BLaER1 (cell line): ENCODE measurements around the gene KDM3A.

Experiments used
- H3K27ac ChIP-seq: shearing (Covaris generic); formaldehyde crosslinking; 2 replicates; pipeline ENCODE4 v1.8.1; 2022
- H3K27me3 ChIP-seq: shearing (Covaris generic); formaldehyde crosslinking; 2 replicates; pipeline ENCODE4 v1.8.1; 2022
- H3K36me3 ChIP-seq: shearing (Covaris generic); formaldehyde crosslinking; 2 replicates; pipeline ENCODE4 v1.8.1; 2022
- H3K4me1 ChIP-seq: shearing (Covaris generic); formaldehyde crosslinking; 2 replicates; pipeline ENCODE4 v1.8.1; 2022
- H3K4me2 ChIP-seq: shearing (Covaris generic); formaldehyde crosslinking; 2 replicates; pipeline ENCODE4 v1.8.1; 2022
- H3K4me3 ChIP-seq: shearing (Covaris generic); formaldehyde crosslinking; 2 replicates; pipeline ENCODE4 v1.8.1; 2022
- H3K9ac ChIP-seq: shearing (Covaris generic); formaldehyde crosslinking; 2 replicates; pipeline ENCODE4 v1.8.1; 2022
- H3K9me3 ChIP-seq: shearing (Covaris generic); formaldehyde crosslinking; 2 replicates; pipeline ENCODE4 v1.8.1; 2022
- H4K20me1 ChIP-seq: shearing (Covaris generic); formaldehyde crosslinking; 2 replicates; pipeline ENCODE4 v1.8.1; 2022
- Cebpa-rat ChIP-seq: shearing (Covaris generic); IDR thresholded peaks from 2 replicates; pipeline ENCODE4 v1.8.1; 2022

Gene KDM3A

GRCh38 chr2:86471637-86472036 is 30.5 kb downstream of the KDM3A start:
- no peaks in the 10 kb centered on the region for H3K27me3 ChIP-seq
- no peaks in the 10 kb centered on the region for H3K4me1 ChIP-seq
- H3K4me3 ChIP-seq = no peak overlapping the region
- TF ChIP-seq Cebpa-rat = no peak
- H4K20me1 ChIP-seq = peaks cover 44% of the 10 kb centered on the region
- peaks cover 94% of the 10 kb centered on the region for H3K36me3 ChIP-seq
- H3K9ac ChIP-seq = no peak overlapping the region
- no peak overlapping the region for H3K4me2 ChIP-seq
- no peak overlapping the region for H3K27ac ChIP-seq
- no peaks in the 10 kb centered on the region for H3K9me3 ChIP-seq

DNA sequence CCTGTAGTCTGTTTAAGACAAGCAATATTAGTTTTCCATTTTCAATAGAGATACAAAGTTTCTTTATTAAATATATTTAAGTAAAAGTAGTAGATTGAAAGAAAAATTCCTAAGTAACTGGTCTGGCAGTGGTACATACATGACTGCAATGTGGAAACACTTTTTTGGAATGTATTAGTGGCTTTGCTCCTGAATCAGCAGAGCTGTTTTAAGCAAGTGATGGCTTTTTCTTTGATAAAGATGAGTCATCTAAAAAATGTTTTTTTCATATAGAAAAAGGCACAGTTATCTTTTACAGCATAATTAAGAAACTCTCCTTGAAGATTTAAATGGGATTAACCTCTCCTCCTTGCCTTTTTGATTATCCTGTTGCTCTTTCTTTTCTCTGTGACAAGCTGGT is 34.9 kb downstream of the KDM3A start:
- H3K9me3 ChIP-seq = no peaks in the 10 kb centered on the region
- peaks cover 26% of the 10 kb centered on the region; the same call in 1 of the 2 replicates for H4K20me1 ChIP-seq
- H3K4me1 ChIP-seq = no peaks in the 10 kb centered on the region
- no peak overlapping the region for H3K9ac ChIP-seq
- TF ChIP-seq Cebpa-rat = no peak
- no peaks in the 10 kb centered on the region for H3K27me3 ChIP-seq
- H3K27ac ChIP-seq = no peak overlapping the region
- no peak overlapping the region for H3K4me3 ChIP-seq
- H3K4me2 ChIP-seq = no peak overlapping the region
- H3K36me3 ChIP-seq = peaks cover 97% of the 10 kb centered on the region

- Histone ChIP-seq H3K36me3 (peaks cover 99% of the 10 kb centered on the region), H3K27ac (no peak overlapping the region), H3K4me2 (no peak overlapping the region), H3K4me3 (no peak overlapping the region), H4K20me1 (peaks cover 26% of the 10 kb centered on the region; the same call in 1 of the 2 replicates), H3K9me3 (no peaks in the 10 kb centered on the region), H3K4me1 (no peaks in the 10 kb centered on the region), H3K27me3 (no peaks in the 10 kb centered on the region), H3K9ac (no peak overlapping the region)
- no peak for TF ChIP-seq Cebpa-rat
Observed at GRCh38 chr2:86476918-86477317, 35.7 kb downstream of the KDM3A start.

- peaks cover 26% of the 10 kb centered on the region; the same call in 1 of the 2 replicates for H4K20me1 ChIP-seq
- no peaks in the 10 kb centered on the region for H3K4me1 ChIP-seq
- H3K36me3 ChIP-seq = peaks cover 99% of the 10 kb centered on the region
Observed at GRCh38 chr2:86477349-86477748, 36.2 kb downstream of the KDM3A start.

GRCh38 chr2:86480105-86480504 is 38.9 kb downstream of the KDM3A start:
- peaks cover 99% of the 10 kb centered on the region for H3K36me3 ChIP-seq
- no peak overlapping the region for H3K27ac ChIP-seq

More at GRCh38 chr2:86477349-86477748, 36.2 kb downstream of the KDM3A start:
- Histone ChIP-seq H3K4me2 (no peak overlapping the region), H3K4me3 (no peak overlapping the region), H3K27me3 (no peaks in the 10 kb centered on the region), H3K27ac (no peak overlapping the region), H3K9ac (no peak overlapping the region), H3K9me3 (no peaks in the 10 kb centered on the region)
- no peak for TF ChIP-seq Cebpa-rat

GRCh38 chr2:86482034-86482433 is 40.9 kb downstream of the KDM3A start:
- no peaks in the 10 kb centered on the region for H3K27me3 ChIP-seq
- peaks cover 99% of the 10 kb centered on the region for H3K36me3 ChIP-seq
- H3K9ac ChIP-seq = no peak overlapping the region
- no peaks in the 10 kb centered on the region for H3K4me1 ChIP-seq
- peaks cover 4% of the 10 kb centered on the region; the same call in 1 of the 2 replicates for H4K20me1 ChIP-seq
- no peak for TF ChIP-seq Cebpa-rat
- no peak overlapping the region for H3K4me2 ChIP-seq
- H3K27ac ChIP-seq = no peak overlapping the region
- H3K9me3 ChIP-seq = no peaks in the 10 kb centered on the region
- H3K4me3 ChIP-seq = no peak overlapping the region

More at GRCh38 chr2:86480105-86480504, 38.9 kb downstream of the KDM3A start:
- no peak overlapping the region for H3K4me3 ChIP-seq
- no peaks in the 10 kb centered on the region for H3K27me3 ChIP-seq
- no peak overlapping the region for H3K9ac ChIP-seq
- no peak overlapping the region for H3K4me2 ChIP-seq
- peaks cover 19% of the 10 kb centered on the region; the same call in 1 of the 2 replicates for H4K20me1 ChIP-seq
- TF ChIP-seq Cebpa-rat = no peak
- H3K4me1 ChIP-seq = no peaks in the 10 kb centered on the region
- no peaks in the 10 kb centered on the region for H3K9me3 ChIP-seq

- no peak overlapping the region for H3K4me2 ChIP-seq
- H3K9me3 ChIP-seq = no peaks in the 10 kb centered on the region
- H3K27ac ChIP-seq = no peak overlapping the region
- H3K27me3 ChIP-seq = no peaks in the 10 kb centered on the region
- H3K9ac ChIP-seq = no peak overlapping the region
- peaks cover 99% of the 10 kb centered on the region for H3K36me3 ChIP-seq
- no peak overlapping the region for H3K4me3 ChIP-seq
- H3K4me1 ChIP-seq = no peaks in the 10 kb centered on the region
- TF ChIP-seq Cebpa-rat = no peak
- H4K20me1 ChIP-seq = no peaks in the 10 kb centered on the region
Observed at GRCh38 chr2:86484385-86484784, 43.2 kb downstream of the KDM3A start.

- H4K20me1 ChIP-seq = no peaks in the 10 kb centered on the region
- no peak overlapping the region for H3K9ac ChIP-seq
- H3K4me3 ChIP-seq = no peak overlapping the region
- H3K36me3 ChIP-seq = peaks cover 99% of the 10 kb centered on the region
- H3K4me2 ChIP-seq = no peak overlapping the region
- no peak overlapping the region for H3K27ac ChIP-seq
- no peak for TF ChIP-seq Cebpa-rat
- H3K27me3 ChIP-seq = no peaks in the 10 kb centered on the region
- H3K9me3 ChIP-seq = no peaks in the 10 kb centered on the region
- H3K4me1 ChIP-seq = no peaks in the 10 kb centered on the region
Observed at GRCh38 chr2:86485103-86485502, 43.9 kb downstream of the KDM3A start.

GRCh38 chr2:86485802-86486201 is 44.6 kb downstream of the KDM3A start:
- no peaks in the 10 kb centered on the region for H4K20me1 ChIP-seq
- H3K4me2 ChIP-seq = no peak overlapping the region
- no peak overlapping the region for H3K27ac ChIP-seq
- H3K9ac ChIP-seq = no peak overlapping the region
- no peaks in the 10 kb centered on the region for H3K27me3 ChIP-seq
- no peaks in the 10 kb centered on the region for H3K9me3 ChIP-seq
- H3K4me1 ChIP-seq = no peaks in the 10 kb centered on the region
- no peak for TF ChIP-seq Cebpa-rat
- H3K36me3 ChIP-seq = peaks cover 99% of the 10 kb centered on the region
- no peak overlapping the region for H3K4me3 ChIP-seq

DNA sequence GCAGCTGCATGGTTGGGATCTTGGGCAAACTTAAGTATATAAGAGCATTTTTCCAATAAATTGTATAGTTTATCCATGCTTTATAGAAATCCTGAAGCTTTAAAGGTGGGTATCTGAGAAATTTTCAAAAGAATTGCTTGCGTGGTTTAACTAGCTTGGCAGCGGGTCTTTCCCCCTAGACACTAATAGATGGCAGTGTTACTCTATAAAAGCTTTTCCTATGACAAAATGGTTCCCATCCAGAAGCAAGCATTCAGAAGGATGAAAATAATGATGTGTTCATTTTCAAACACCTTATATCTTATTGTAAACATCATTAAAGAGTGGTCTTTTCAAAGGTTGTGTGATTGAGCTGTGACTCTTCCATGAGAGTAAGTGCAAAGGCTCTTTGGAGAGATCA is 45.9 kb downstream of the KDM3A start:
- TF ChIP-seq Cebpa-rat = no peak
- Histone ChIP-seq H3K27me3 (no peaks in the 10 kb centered on the region), H3K9me3 (no peaks in the 10 kb centered on the region), H3K27ac (no peak overlapping the region), H3K4me1 (no peaks in the 10 kb centered on the region), H3K9ac (no peak overlapping the region), H3K4me3 (no peak overlapping the region), H3K4me2 (no peak overlapping the region), H4K20me1 (no peaks in the 10 kb centered on the region), H3K36me3 (peaks cover 100% of the 10 kb centered on the region)
